SKM-1 treated with dmso at 0.1 percent for 144 hours (cell line): ENCODE data around the gene GABRB3.

Experiments used
- DNase-seq: peaks from one replicate; lab custom pipeline; 2025; ENCODE audit not compliant: unreplicated experiment; lab: John Stamatoyannopoulos, UW

GABRB3 gene

GRCh38 chr15:26631894-26632293 lies 141.0 kb downstream of the GABRB3 start:
- DNase-seq = no peak

GRCh38 chr15:26630857-26631256 lies 142.0 kb downstream of the GABRB3 start:
- DNase-seq = no peak

GRCh38 chr15:26628879-26629529 lies 143.9 kb downstream of the GABRB3 start:
- no peak for DNase-seq

GRCh38 chr15:26628071-26628470 lies 144.8 kb downstream of the GABRB3 start:
- no peak for DNase-seq

GRCh38 chr15:26624128-26624527 lies 148.7 kb downstream of the GABRB3 start:
- DNase-seq = no peak

- DNase-seq = no peak
These were observed 149.8 kb downstream of the GABRB3 start for GRCh38 chr15:26623071-26623470.

GRCh38 chr15:26621816-26622215 lies 151.1 kb downstream of the GABRB3 start:
- no peak for DNase-seq

GRCh38 chr15:26620528-26621458 lies 152.1 kb downstream of the GABRB3 start:
- DNase-seq = no peak

GRCh38 chr15:26615927-26616302 lies 157.0 kb downstream of the GABRB3 start:
- DNase-seq = no peak

- DNase-seq = no peak
These were observed 157.5 kb downstream of the GABRB3 start for GRCh38 chr15:26615188-26615926.

GRCh38 chr15:26614734-26615133 lies 158.1 kb downstream of the GABRB3 start:
- no peak for DNase-seq

GRCh38 chr15:26598704-26599103 lies 174.2 kb downstream of the GABRB3 start:
- no peak for DNase-seq

GRCh38 chr15:26595611-26596010 lies 177.3 kb downstream of the GABRB3 start:
- no peak for DNase-seq

- DNase-seq = no peak
These were observed 182.2 kb downstream of the GABRB3 start for GRCh38 chr15:26590676-26591075.

- DNase-seq = no peak
These were observed 190.0 kb downstream of the GABRB3 start for GRCh38 chr15:26582840-26583239.

GRCh38 chr15:26580943-26581342 lies 191.9 kb downstream of the GABRB3 start:
- DNase-seq = no peak

- DNase-seq = no peak
These were observed 200.1 kb downstream of the GABRB3 start for GRCh38 chr15:26572602-26573350.

GRCh38 chr15:26571346-26571745 lies 201.5 kb downstream of the GABRB3 start:
- no peak for DNase-seq

- no peak for DNase-seq
These were observed 207.3 kb downstream of the GABRB3 start for GRCh38 chr15:26565542-26565941.

- no peak for DNase-seq
These were observed 208.5 kb downstream of the GABRB3 start for GRCh38 chr15:26564361-26564760.

GRCh38 chr15:26562336-26562735 lies 210.5 kb downstream of the GABRB3 start:
- DNase-seq = no peak
